IPS-15b (cell line): ENCODE data around the gene ACOT9.
A peak's percentile ranks its signal among the peaks of the same experiment; 100 is the strongest.
"Not testable (repeated sequence)": the region's sequence is repeated elsewhere in the genome, so short reads cannot be mapped to it uniquely, and the experiment has no call there.

ENCODE experiments used
- H3K27me3 ChIP-seq: one replicate; pipeline ENCODE4 v1.6.1; 2013; ENCODE audit warnings: low read length; ENCODE audit not compliant: control insufficient read depth, insufficient read depth
- H3K36me3 ChIP-seq: one replicate; pipeline ENCODE4 v1.6.1; 2013; ENCODE audit warnings: low read length; ENCODE audit not compliant: control insufficient read depth, insufficient read depth
- H3K4me1 ChIP-seq: one replicate; pipeline ENCODE4 v1.6.1; 2013; ENCODE audit warnings: mild to moderate bottlenecking, low read length; ENCODE audit not compliant: control insufficient read depth, insufficient read depth
- H3K4me3 ChIP-seq: one replicate; pipeline ENCODE4 v1.5.1; 2013; ENCODE audit warnings: low read depth, low read length
- H3K9ac ChIP-seq: one replicate; pipeline ENCODE4 v1.6.1; 2013; ENCODE audit warnings: low read depth, mild to moderate bottlenecking, low read length
- H3K9me3 ChIP-seq: one replicate; pipeline ENCODE4 v1.6.1; 2013; ENCODE audit warnings: mild to moderate bottlenecking, low read length; ENCODE audit not compliant: control insufficient read depth, insufficient read depth

Gene ACOT9

GRCh38 chrX:23670528-23670927 lies 72.5 kb downstream of the ACOT9 start:
- Histone ChIP-seq H3K9ac (no peak overlapping the region), H3K4me3 (no peak overlapping the region), H3K27me3 (no peaks in the 10 kb centered on the region)

GRCh38 chrX:23668335-23668734 lies 74.7 kb downstream of the ACOT9 start:
- peak overlapping the region; percentile 92 for H3K4me3 ChIP-seq
- no peaks in the 10 kb centered on the region for H3K9me3 ChIP-seq
- peaks cover 4% of the 10 kb centered on the region for H3K36me3 ChIP-seq
- peak overlapping the region; percentile 96 for H3K9ac ChIP-seq
- no peaks in the 10 kb centered on the region for H3K27me3 ChIP-seq
- peaks cover 7% of the 10 kb centered on the region for H3K4me1 ChIP-seq

More at GRCh38 chrX:23670528-23670927, 72.5 kb downstream of the ACOT9 start:
- Histone ChIP-seq H3K4me1 (peaks cover 7% of the 10 kb centered on the region), H3K9me3 (no peaks in the 10 kb centered on the region), H3K36me3 (peaks cover 9% of the 10 kb centered on the region)

- no peaks in the 10 kb centered on the region for H3K27me3 ChIP-seq
- peak within 1 kb of the TSS; percentile 92 for H3K4me3 ChIP-seq
- peak within 1 kb of the TSS; percentile 96 for H3K9ac ChIP-seq
- H3K4me1 ChIP-seq, result peaks cover 7% of the 10 kb centered on the region
- H3K36me3 ChIP-seq, result no peaks in the 10 kb centered on the region
- H3K9me3 ChIP-seq, result no peaks in the 10 kb centered on the region
Measured at GRCh38 chrX:23667239-23668177, 75.6 kb downstream of the ACOT9 start, which contains the start of gene PRDX4. PRDX4 (plus strand) TSS chrX:23667493; CDS start chrX:23667571, 78 bp downstream.

GRCh38 chrX:23666282-23666681 lies 76.8 kb downstream of the ACOT9 start:
- Histone ChIP-seq H3K9me3 (no peaks in the 10 kb centered on the region), H3K4me3 (no peak overlapping the region), H3K36me3 (no peaks in the 10 kb centered on the region), H3K27me3 (no peaks in the 10 kb centered on the region), H3K9ac (peak overlapping the region; percentile 32), H3K4me1 (peaks cover 7% of the 10 kb centered on the region)

GRCh38 chrX:23664496-23664895 lies 78.6 kb downstream of the ACOT9 start:
- Histone ChIP-seq H3K4me3 (no peak overlapping the region), H3K36me3 (no peaks in the 10 kb centered on the region), H3K27me3 (no peaks in the 10 kb centered on the region), H3K4me1 (peaks cover 17% of the 10 kb centered on the region), H3K9ac (no peak overlapping the region), H3K9me3 (no peaks in the 10 kb centered on the region)

- Histone ChIP-seq H3K9me3 (no peaks in the 10 kb centered on the region), H3K4me3 (no peak overlapping the region), H3K4me1 (peaks cover 19% of the 10 kb centered on the region), H3K36me3 (no peaks in the 10 kb centered on the region), H3K27me3 (no peaks in the 10 kb centered on the region), H3K9ac (no peak overlapping the region)
Measured at GRCh38 chrX:23662853-23663252, 80.2 kb downstream of the ACOT9 start.

- Histone ChIP-seq H3K9me3 (no peaks in the 10 kb centered on the region), H3K9ac (no peak overlapping the region), H3K36me3 (no peaks in the 10 kb centered on the region), H3K4me1 (peaks cover 19% of the 10 kb centered on the region), H3K4me3 (no peak overlapping the region), H3K27me3 (no peaks in the 10 kb centered on the region)
Measured at GRCh38 chrX:23662187-23662586, 80.9 kb downstream of the ACOT9 start.

- Histone ChIP-seq H3K4me1 (peaks cover 15% of the 10 kb centered on the region), H3K36me3 (no peaks in the 10 kb centered on the region), H3K4me3 (no peak overlapping the region), H3K9me3 (no peaks in the 10 kb centered on the region), H3K9ac (no peak overlapping the region), H3K27me3 (no peaks in the 10 kb centered on the region)
Measured at GRCh38 chrX:23661671-23662070, 81.4 kb downstream of the ACOT9 start.

- H3K36me3 ChIP-seq, result no peaks in the 10 kb centered on the region
- peak overlapping the region; percentile 41 for H3K9ac ChIP-seq
- no peaks in the 10 kb centered on the region for H3K27me3 ChIP-seq
Measured at GRCh38 chrX:23660766-23661132, 82.3 kb downstream of the ACOT9 start.

GRCh38 chrX:23660083-23660765 lies 82.9 kb downstream of the ACOT9 start:
- not testable (repeated sequence) for H3K36me3 ChIP-seq, H3K27me3 ChIP-seq, H3K9me3 ChIP-seq
- H3K4me1 ChIP-seq, result peaks cover 12% of the 10 kb centered on the region
- peak overlapping the region; percentile 9 for H3K4me3 ChIP-seq
- H3K9ac ChIP-seq, result peak overlapping the region; percentile 14

More at GRCh38 chrX:23660766-23661132, 82.3 kb downstream of the ACOT9 start:
- H3K4me1 ChIP-seq, result peaks cover 12% of the 10 kb centered on the region
- H3K9me3 ChIP-seq, result no peaks in the 10 kb centered on the region
- H3K4me3 ChIP-seq, result no peak overlapping the region

- no peaks in the 10 kb centered on the region for H3K9me3 ChIP-seq
- H3K36me3 ChIP-seq, result no peaks in the 10 kb centered on the region
- no peaks in the 10 kb centered on the region for H3K27me3 ChIP-seq
- peak overlapping the region; percentile 9 for H3K4me3 ChIP-seq
- peak overlapping the region; percentile 1 for H3K9ac ChIP-seq
- H3K4me1 ChIP-seq, result peaks cover 12% of the 10 kb centered on the region
Measured at GRCh38 chrX:23659339-23659738, 83.7 kb downstream of the ACOT9 start.
